K562 (cell line): ENCODE data around the gene MRPL16. TPM values are rescaled to one million over a fixed set of nuclear protein-coding genes. Genes with fewer than 3 reads are reported as not detected.

Source experiments
- ARID3A ChIP-seq: IDR thresholded peaks from 2 replicates; pipeline ENCODE4 v1.6.1; 2012; ENCODE audit warnings: low read depth, low read length, improper control_type of control experiment, borderline replicate concordance
- ATF1 ChIP-seq, 2 experiments: fragments of 450-650 bp in 1 of 2; IDR thresholded peaks; 2 replicates each; pipeline ENCODE4 v1.6.1; 2016; ENCODE audit warnings: missing compliant biosample characterization in 1 of 2, missing genetic modification characterization in 1 of 2
- CHD1 ChIP-seq: fragments of 200-600 bp; sonication (generic); IDR thresholded peaks from one replicate; pipeline ENCODE4 v1.6.1; 2012; ENCODE audit warnings: mild to moderate bottlenecking, moderate library complexity, low read length, inconsistent platforms
- CREB1 ChIP-seq, 2 experiments: sonication (generic) in 1 of 2; formaldehyde crosslinking in 1 of 2; IDR thresholded peaks; 2 replicates each; pipeline versions ENCODE4 v1.6.1 to v1.8.0; 2012 to 2022; ENCODE audit warnings: inconsistent platforms in 1 of 2, mild to moderate bottlenecking in 1 of 2, missing genetic modification reagents in 1 of 2, moderate library complexity in 1 of 2
- CXXC5 ChIP-seq: fragments of 250-450 bp; sonication (Bioruptor Pico); IDR thresholded peaks from 2 replicates; pipeline ENCODE4 v1.8.0; 2022; ENCODE audit warnings: inconsistent platforms, mild to moderate bottlenecking, moderate library complexity
- DPF2 ChIP-seq: fragments of 450-650 bp; IDR thresholded peaks from 2 replicates; pipeline ENCODE4 v1.6.1; 2016
- E2F4 ChIP-seq: sonication (generic); formaldehyde crosslinking; IDR thresholded peaks from 2 replicates; pipeline ENCODE4 v1.8.0; 2022; ENCODE audit warnings: mild to moderate bottlenecking, low read depth, missing genetic modification reagents
- FOXJ3 ChIP-seq: sonication (generic); formaldehyde crosslinking; IDR thresholded peaks from 2 replicates; pipeline ENCODE4 v1.4.0; 2020; ENCODE audit warnings: mild to moderate bottlenecking, missing genetic modification reagents
- FOXP1 ChIP-seq: sonication (generic); formaldehyde crosslinking; IDR thresholded peaks from 2 replicates; pipeline ENCODE4 v1.8.0; 2022; ENCODE audit warnings: mild to moderate bottlenecking, missing genetic modification reagents
- GTF2E2 ChIP-seq: fragments of 200-800 bp; sonication (Bioruptor generic); IDR thresholded peaks from 2 replicates; pipeline ENCODE4 v1.6.1; 2016; ENCODE audit warnings: missing genetic modification characterization, missing compliant biosample characterization
- HMG20A ChIP-seq: fragments of 450-650 bp; formaldehyde crosslinking; conservative IDR thresholded peaks from 2 replicates; pipeline ENCODE4 v1.4.0; 2020; ENCODE audit warnings: mild to moderate bottlenecking, mixed read lengths
- HNRNPH1 ChIP-seq: fragments of 200-400 bp; formaldehyde crosslinking; optimal IDR thresholded peaks from 2 replicates; pipeline ENCODE3; 2017; ENCODE audit warnings: low read depth, mild to moderate bottlenecking, low read length, moderate library complexity
- HNRNPK ChIP-seq: fragments of 200-400 bp; formaldehyde crosslinking; IDR thresholded peaks from one replicate; pipeline ENCODE4 v1.6.1; 2018; ENCODE audit warnings: mild to moderate bottlenecking, low read depth, low read length; ENCODE audit not compliant: poor library complexity, severe bottlenecking
- MCM2 ChIP-seq: fragments of 450-650 bp; IDR thresholded peaks from 2 replicates; pipeline ENCODE4 v1.6.1; 2017; ENCODE audit warnings: low read depth, mild to moderate bottlenecking
- MEF2A ChIP-seq: IDR thresholded peaks from 2 replicates; pipeline ENCODE4 v1.6.1; 2011; ENCODE audit warnings: low read depth, mild to moderate bottlenecking, low read length, moderate library complexity; ENCODE audit not compliant: control insufficient read depth
- NRF1 ChIP-seq, 2 experiments: fragments of 450-650 bp; IDR thresholded peaks in 1 of 2; conservative IDR thresholded peaks in 1 of 2; 2 replicates each; pipeline ENCODE4 v1.6.1; 2014; ENCODE audit warnings: mild to moderate bottlenecking in 2 of 2
- POLR3A ChIP-seq: IDR thresholded peaks from 2 replicates; pipeline ENCODE4 v1.6.1; 2011; ENCODE audit warnings: borderline replicate concordance, mild to moderate bottlenecking, moderate library complexity; ENCODE audit not compliant: insufficient read length, insufficient read depth; ENCODE audit errors: extremely low read depth
- RBM39 ChIP-seq: fragments of 200-400 bp; formaldehyde crosslinking; optimal IDR thresholded peaks from 2 replicates; pipeline ENCODE3; 2018; ENCODE audit warnings: low read depth, low read length
- SMARCB1 ChIP-seq: IDR thresholded peaks from 2 replicates; pipeline ENCODE4 v1.6.1; 2011; ENCODE audit warnings: improper control_type of control experiment, low read depth; ENCODE audit not compliant: insufficient read length
- TAF1 ChIP-seq: IDR thresholded peaks from 2 replicates; pipeline ENCODE4 v1.6.1; 2011; ENCODE audit warnings: mild to moderate bottlenecking, low read length, moderate library complexity; ENCODE audit not compliant: insufficient read depth, control insufficient read depth, severe bottlenecking; ENCODE audit errors: extremely low read depth
- TAF7 ChIP-seq: fragments of 450-650 bp; IDR thresholded peaks from 2 replicates; pipeline ENCODE4 v1.6.1; 2016; ENCODE audit warnings: missing genetic modification characterization, missing compliant biosample characterization
- THAP7 ChIP-seq: fragments of 250-450 bp; sonication (Bioruptor Pico); IDR thresholded peaks from 2 replicates; pipeline ENCODE4 v1.5.0; 2021
- ZNF146 ChIP-seq: IDR thresholded peaks from one replicate; pipeline ENCODE4 v1.6.1; 2018; ENCODE audit warnings: missing compliant biosample characterization; ENCODE audit not compliant: unreplicated experiment
- polyA plus RNA-seq, 8 experiments: library from polyadenylated mRNA; depleted of rRNA in 4 of 8; stranded (reverse) in 5 of 8; unstranded in 3 of 8; fragments of >200 nt; fragmentation: Nextera tagmentation in 2 of 8; fragmentation: Illumina TruSeq in 1 of 8; extraction: Ambion mirVana in 2 of 8; extraction: Trizol in 1 of 8; gene quantifications; 2 replicates each; pipeline versions ENCODE4 v1.2.1 to v1.2.3, GENCODE V29; 2011 to 2014; ENCODE audit warnings: inconsistent platforms in 1 of 8, missing spikeins in 1 of 8
- total RNA-seq, 7 experiments: library from RNA; depleted of rRNA in 6 of 7; stranded (reverse); fragments of >200 nt in 6 of 7; fragmentation: Illumina TruSeq in 2 of 7; extraction: Trizol in 2 of 7; gene quantifications; 2 replicates each; pipeline versions ENCODE4 v1.2.1 to v1.2.3, GENCODE V29; 2011 to 2021; ENCODE audit warnings: low replicate concordance in 1 of 7

MRPL16 gene
- total and polyA plus RNA-seq, 9 of the 15 experiments (the other 6 are each of a cell fraction or from before 2014, with no cell fraction given), result 63.3 to 209 (median 157) TPM

GRCh38 chr11:59810189-59810910 lies at the start of gene MRPL16 (continued):
- TF ChIP-seq NRF1 (conservative IDR thresholded peaks at IDR 0.05 in 1 of 2, IDR thresholded peaks at IDR 0.05 in 1 of 2), result peak; percentile 55 to 65; a peak in 3 of 4 replicates
- no peak for TF ChIP-seq DPF2
- TF ChIP-seq RBM39, result peak; percentile 58
- no peak for TF ChIP-seq FOXJ3 (CRISPR knock-in tag)
- peak; percentile 98 for TF ChIP-seq TAF1
- TF ChIP-seq GTF2E2 (tag), result peak; percentile 80; the same call in 1 of the 2 replicates
- no peak; the same call in 1 of the 2 replicates for TF ChIP-seq FOXP1
- TF ChIP-seq HMG20A (CRISPR knock-in tag), result no peak
- peak; percentile 40 for TF ChIP-seq SMARCB1
- no peak for TF ChIP-seq ATF1 (CRISPR knock-in tag; IDR thresholded peaks at IDR 0.05)
- TF ChIP-seq ATF1 (tag; IDR thresholded peaks at IDR 0.05), result peak; percentile 88
- no peak for TF ChIP-seq E2F4
- no peak for TF ChIP-seq ZNF146
- TF ChIP-seq HNRNPH1, result no peak
- peak; percentile 90 for TF ChIP-seq CXXC5 (CRISPR knock-in tag)
- TF ChIP-seq CHD1, result peak; percentile 44
- TF ChIP-seq CREB1 (IDR thresholded peaks at IDR 0.05), result peak; percentile 67; the same call in 1 of the 2 replicates
- peak; percentile 75 for TF ChIP-seq CREB1 (CRISPR knock-in tag; IDR thresholded peaks at IDR 0.05)
- no peak for TF ChIP-seq HNRNPK
- no peak for TF ChIP-seq POLR3A
- TF ChIP-seq MEF2A, result 0 out of 2 replicates have a peak, but pooled peaks have one; percentile 30
- TF ChIP-seq TAF7 (tag), result peak; percentile 63; the same call in 1 of the 2 replicates
- TF ChIP-seq ARID3A, result no peak
- TF ChIP-seq MCM2, result no peak
- 0 out of 2 replicates have a peak, but pooled peaks have one; percentile 33 for TF ChIP-seq THAP7 (CRISPR knock-in tag)
